PFSK-1 (cell line): ENCODE data around the gene EFR3B.

Experiments
- POLR2AphosphoS5 ChIP-seq: IDR thresholded peaks from 2 replicates; pipeline ENCODE4 v1.6.1; 2012; ENCODE audit warnings: low read depth, mild to moderate bottlenecking, control low read depth, low read length, moderate library complexity
- SIN3A ChIP-seq: IDR thresholded peaks from 2 replicates; pipeline ENCODE4 v1.6.1; 2012; ENCODE audit warnings: mild to moderate bottlenecking, low read length, moderate library complexity, borderline replicate concordance; ENCODE audit not compliant: insufficient read depth

DNA sequence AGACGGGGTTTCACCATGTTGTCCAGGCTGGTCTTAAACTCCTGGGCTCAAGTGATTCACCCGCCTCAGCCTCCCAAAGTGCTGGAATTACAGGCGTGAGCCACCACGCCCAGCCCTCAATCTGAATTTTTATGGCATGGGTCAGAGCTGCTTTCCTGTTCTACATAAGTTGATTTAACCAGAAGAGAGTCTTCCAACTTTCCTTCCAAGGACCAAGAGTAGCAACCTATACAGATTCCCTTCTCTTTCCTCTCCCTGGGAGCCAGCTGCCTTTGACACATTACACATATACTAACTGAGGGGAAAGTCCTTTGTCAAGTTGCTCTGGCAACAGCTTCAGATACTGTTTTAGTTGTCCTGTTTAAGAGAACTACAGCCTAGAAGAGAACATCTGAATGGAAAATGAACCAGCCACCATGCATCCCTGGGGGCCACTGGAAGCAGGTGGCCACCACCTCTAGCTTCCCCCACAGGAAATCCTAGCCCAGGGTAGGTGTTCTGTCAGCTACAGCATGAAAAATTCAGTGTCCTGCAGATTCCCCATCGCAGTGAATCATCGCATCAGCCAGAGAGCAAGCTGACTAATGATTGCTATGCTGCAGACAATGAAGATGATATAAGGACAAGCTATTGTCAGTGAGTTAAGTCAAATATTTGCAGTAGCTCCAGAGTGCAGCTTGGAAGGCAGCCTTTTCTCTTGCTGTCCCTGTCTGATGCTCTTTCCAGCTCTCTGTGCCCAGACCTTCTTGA is 63.6 kb downstream of the EFR3B start:
- TF ChIP-seq POLR2AphosphoS5 (no peak), SIN3A (no peak)
